OCI-LY1 (cell line): ENCODE results near the gene F2.

Source experiments
- CTCF ChIP-seq: fragments of 200-600 bp; sonication (generic), shearing (Covaris generic); IDR thresholded peaks from 2 replicates; pipeline ENCODE4 v1.5.1; 2017; ENCODE audit warnings: mild to moderate bottlenecking, antibody characterized with exemption, low read length, moderate library complexity, mixed read lengths
- EZH2 ChIP-seq: fragments of 200-600 bp; sonication (generic), shearing (Covaris generic); IDR thresholded peaks from 2 replicates; pipeline ENCODE4 v1.8.0; 2017; ENCODE audit warnings: borderline replicate concordance, mixed run types, mild to moderate bottlenecking, antibody characterized with exemption, low read length, moderate library complexity, mixed read lengths

- no peak for TF ChIP-seq CTCF
- TF ChIP-seq EZH2, result no peak
Measured at GRCh38 chr11:46719048-46719542, at the start of gene F2.
